Smooth muscle cell (in vitro differentiated cells): ENCODE data around the gene MEGF6. TPM values are rescaled to one million over a fixed set of nuclear protein-coding genes. Genes with fewer than 3 reads are reported as not detected.

ENCODE experiments used
- DNase-seq: peaks from one replicate; lab custom pipeline; 2025; ENCODE audit not compliant: unreplicated experiment; lab: John Stamatoyannopoulos, UW
- H2AFZ ChIP-seq: fragments of 200-600 bp; sonication (generic); 2 replicates; pipeline ENCODE4 v1.6.0; 2016; ENCODE audit warnings: antibody characterized with exemption, low read depth, mild to moderate bottlenecking
- H3F3A ChIP-seq: fragments of 200-600 bp; sonication (generic); 2 replicates; pipeline ENCODE4 v1.6.0; 2017; ENCODE audit warnings: antibody characterized with exemption, low read depth
- H3K27ac ChIP-seq: fragments of 200-600 bp; sonication (generic); 2 replicates; pipeline ENCODE4 v1.5.1; 2016; ENCODE audit warnings: low read depth, mild to moderate bottlenecking
- H3K27me3 ChIP-seq: fragments of 200-600 bp; sonication (generic); 2 replicates; pipeline ENCODE4 v1.6.1; 2016; ENCODE audit warnings: low read depth, mild to moderate bottlenecking
- H3K36me3 ChIP-seq: fragments of 200-600 bp; sonication (generic); 2 replicates; pipeline ENCODE4 v1.5.1; 2016; ENCODE audit warnings: low read depth
- H3K4me1 ChIP-seq: fragments of 200-600 bp; sonication (generic); 2 replicates; pipeline ENCODE4 v1.5.1; 2016; ENCODE audit warnings: low read depth
- H3K4me2 ChIP-seq: fragments of 200-600 bp; sonication (generic); 2 replicates; pipeline ENCODE4 v1.6.0; 2016; ENCODE audit warnings: mild to moderate bottlenecking
- H3K4me3 ChIP-seq: fragments of 200-600 bp; sonication (generic); 2 replicates; pipeline ENCODE4 v1.5.1; 2016; ENCODE audit warnings: mild to moderate bottlenecking
- H3K79me2 ChIP-seq: fragments of 200-600 bp; sonication (generic); 2 replicates; pipeline ENCODE4 v1.6.0; 2016; ENCODE audit warnings: low read depth, mild to moderate bottlenecking
- H3K9ac ChIP-seq: fragments of 200-600 bp; sonication (generic); 2 replicates; pipeline ENCODE4 v1.6.0; 2016; ENCODE audit warnings: low read depth
- H3K9me3 ChIP-seq: fragments of 200-600 bp; sonication (generic); replicated peaks from 2 replicates; pipeline ENCODE4 v1.5.1; 2016; ENCODE audit warnings: low read depth
- H4K20me1 ChIP-seq: fragments of 200-600 bp; sonication (generic); 2 replicates; pipeline ENCODE4 v1.6.0; 2016; ENCODE audit warnings: low read depth
- CTCF ChIP-seq: fragments of 200-600 bp; sonication (generic); IDR thresholded peaks from 2 replicates; pipeline ENCODE4 v1.5.1; 2017; ENCODE audit warnings: borderline replicate concordance, mild to moderate bottlenecking, antibody characterized with exemption; ENCODE audit not compliant: insufficient read depth, poor library complexity, severe bottlenecking
- WGBS: methylation state at CpG from one replicate; pipeline ENCODE4 v1.1.7; 2016; ENCODE audit warnings: low lambda C conversion rate; 5-methylcytosine and 5-hydroxymethylcytosine counted together
- polyA plus RNA-seq: library from polyadenylated mRNA; unstranded; fragments of >200 nt; fragmentation: Nextera tagmentation; extraction: Ambion mirVana; gene quantifications from 2 replicates; pipeline ENCODE4 v1.2.1, GENCODE V29; 2016
- total RNA-seq: library from RNA; depleted of rRNA; stranded (reverse); fragments of >200 nt; gene quantifications from 2 replicates; pipeline ENCODE4 v1.2.3, GENCODE V29; 2014

MEGF6 gene
- total and polyA plus RNA-seq, 2 experiments from 2014 or later: 6.5 to 12.8 TPM

GRCh38 chr1:3497521-3497920, 113.8 kb downstream of the MEGF6 start:
- Histone ChIP-seq H3K27ac (no peak overlapping the region), H3K4me2 (no peak overlapping the region), H3K79me2 (no peaks in the 10 kb centered on the region), H3K4me3 (no peak overlapping the region), H3K9me3 (no peaks in the 10 kb centered on the region), H2AFZ (no peak overlapping the region), H3K4me1 (no peaks in the 10 kb centered on the region), H4K20me1 (peaks cover 4% of the 10 kb centered on the region), H3K27me3 (no peaks in the 10 kb centered on the region), H3F3A (no peaks in the 10 kb centered on the region), H3K36me3 (no peaks in the 10 kb centered on the region), H3K9ac (no peak overlapping the region)
- no peak for DNase-seq
- TF ChIP-seq CTCF: no peak
- 85% methylated on average over 19 of the region's 19 CpGs for WGBS

GRCh38 chr1:3496916-3497315, 114.4 kb downstream of the MEGF6 start:
- DNase-seq: no peak
- H3K27ac ChIP-seq: no peak overlapping the region
- H3K36me3 ChIP-seq: no peaks in the 10 kb centered on the region
- no peaks in the 10 kb centered on the region for H4K20me1 ChIP-seq
- H3K9me3 ChIP-seq: no peaks in the 10 kb centered on the region
- no peaks in the 10 kb centered on the region for H3K4me1 ChIP-seq
- no peaks in the 10 kb centered on the region for H3K79me2 ChIP-seq
- 91% methylated on average over 20 of the region's 20 CpGs for WGBS
- H3K9ac ChIP-seq: no peak overlapping the region
- H2AFZ ChIP-seq: no peak overlapping the region
- no peak overlapping the region for H3K4me2 ChIP-seq
- H3K27me3 ChIP-seq: no peaks in the 10 kb centered on the region
- TF ChIP-seq CTCF: no peak
- no peak overlapping the region for H3K4me3 ChIP-seq
- H3F3A ChIP-seq: no peaks in the 10 kb centered on the region

- H3K79me2 ChIP-seq: no peaks in the 10 kb centered on the region
- H3K4me1 ChIP-seq: no peaks in the 10 kb centered on the region
- H3K27me3 ChIP-seq: no peaks in the 10 kb centered on the region
- H4K20me1 ChIP-seq: no peaks in the 10 kb centered on the region
- H3K27ac ChIP-seq: no peak overlapping the region
- H3K36me3 ChIP-seq: no peaks in the 10 kb centered on the region
- H3K9ac ChIP-seq: no peak overlapping the region
- H3K4me2 ChIP-seq: peak overlapping the region; percentile 31
- H2AFZ ChIP-seq: no peak overlapping the region
- no peak overlapping the region for H3K4me3 ChIP-seq
- DNase-seq: peak; percentile 28
- no peaks in the 10 kb centered on the region for H3K9me3 ChIP-seq
- no peak for TF ChIP-seq CTCF
- no peaks in the 10 kb centered on the region for H3F3A ChIP-seq
- 74% methylated on average over 35 of the region's 36 CpGs for WGBS
Observed at GRCh38 chr1:3495776-3496745, 115.2 kb downstream of the MEGF6 start.
